GM19099 (cell line): ENCODE data around the gene SSX2B.
"Not testable (repeated sequence)": the region's sequence is repeated elsewhere in the genome, so short reads cannot be mapped to it uniquely, and the experiment has no call there.

Experiments
- POLR2A ChIP-seq: IDR thresholded peaks from 3 replicates; pipeline ENCODE4 v1.6.1; 2011; ENCODE audit warnings: low read depth; ENCODE audit not compliant: insufficient read length; ENCODE audit errors: extremely low read depth

The SSX2B gene, protein sequence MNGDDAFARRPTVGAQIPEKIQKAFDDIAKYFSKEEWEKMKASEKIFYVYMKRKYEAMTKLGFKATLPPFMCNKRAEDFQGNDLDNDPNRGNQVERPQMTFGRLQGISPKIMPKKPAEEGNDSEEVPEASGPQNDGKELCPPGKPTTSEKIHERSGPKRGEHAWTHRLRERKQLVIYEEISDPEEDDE

GRCh38 chrX:52750952-52751351, at the start of gene SSX2B:
TSS of gene SSX2B (plus strand) at chrX:52751252. CDS start at chrX:52752681, 1,429 bp downstream.
- TF ChIP-seq POLR2A, result not testable (repeated sequence)

DNA sequence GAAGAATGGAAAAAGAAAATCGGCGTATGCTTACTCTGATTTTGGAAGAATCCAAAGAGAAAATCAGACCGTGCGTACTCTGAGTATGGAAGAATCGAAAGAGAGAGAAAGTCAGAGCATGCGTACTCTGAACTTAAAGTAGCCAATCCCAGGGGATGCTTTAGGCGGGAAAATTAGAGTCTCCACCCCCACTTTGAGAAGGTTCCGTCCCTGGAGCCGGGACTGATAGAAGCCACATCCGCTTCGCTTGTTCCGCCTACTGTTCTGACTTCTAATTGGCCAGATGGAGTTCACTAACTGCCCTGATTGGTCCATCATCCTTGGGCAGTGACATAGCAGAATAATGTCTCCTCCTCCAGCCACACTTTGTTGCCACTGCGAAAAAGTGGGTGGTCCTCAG, 44.0 kb upstream of the SSX2B start, which contains the start of gene SSX2:
Gene SSX2 (minus strand): TSS at position 101 of the 400 bp plus-strand sequence. CDS start 1,429 bp downstream, outside the sequence.
- TF ChIP-seq POLR2A, result not testable (repeated sequence)

- not testable (repeated sequence) for TF ChIP-seq POLR2A
These were observed 46.3 kb downstream of the SSX2B start, which contains the start of gene SPANXN5 for GRCh38 chrX:52797327-52797726. TSS of gene SPANXN5 (minus strand) at chrX:52797427. CDS start at chrX:52797348, 79 bp downstream.
